Tibial nerve (tissue), 4 donors: ENCODE measurements around the gene SLC7A4. TPM values are rescaled to one million over a fixed set of nuclear protein-coding genes. Genes with fewer than 3 reads are reported as not detected.
"Not testable (repeated sequence)": the region's sequence is repeated elsewhere in the genome, so short reads cannot be mapped to it uniquely, and the experiment has no call there.

ENCODE experiments used
- DNase-seq, 2 donors: peaks; one replicate each; pipeline ENCODE4 v3.0.0-alpha.2; 2019; ENCODE audit warnings: low spot score in 2 of 2
- H3K27ac ChIP-seq, 4 donors: fragments of 200-600 bp; sonication (generic) in 3 of 4; one replicate each; pipeline ENCODE4 v1.5.1; 2017 to 2019; ENCODE audit warnings: mild to moderate bottlenecking in 1 of 4
- H3K27me3 ChIP-seq, 2 donors: fragments of 200-600 bp; sonication (generic) in 1 of 2; one replicate each; pipeline versions ENCODE4 v1.5.1 to v1.6.0; 2017 to 2019
- H3K36me3 ChIP-seq, 3 donors: fragments of 200-600 bp; sonication (generic); one replicate each; pipeline ENCODE4 v1.5.1; 2018 to 2019
- H3K4me1 ChIP-seq, 4 donors: fragments of 200-600 bp; sonication (generic) in 3 of 4; one replicate each; pipeline ENCODE4 v1.5.1; 2017 to 2019
- H3K4me3 ChIP-seq, 4 donors: fragments of 200-600 bp; sonication (generic) in 3 of 4; one replicate each; pipeline ENCODE4 v1.5.1; 2017 to 2019; ENCODE audit warnings: mild to moderate bottlenecking in 1 of 4, moderate library complexity in 1 of 4
- H3K9me3 ChIP-seq, 4 donors: fragments of 200-600 bp; sonication (generic) in 3 of 4; one replicate each; pipeline ENCODE4 v1.5.1; 2017 to 2019
- EP300 ChIP-seq, 2 donors: sonication (generic); formaldehyde crosslinking; IDR thresholded peaks; one replicate each; pipeline ENCODE4 v1.6.1; 2017; ENCODE audit warnings: antibody characterized with exemption in 2 of 2, mild to moderate bottlenecking in 1 of 2
- POLR2A ChIP-seq, 2 donors: fragments of 450-650 bp; IDR thresholded peaks; one replicate each; pipeline ENCODE4 v1.6.1; 2017; ENCODE audit warnings: antibody characterized with exemption in 2 of 2, mild to moderate bottlenecking in 2 of 2, moderate library complexity in 2 of 2
- WGBS, 2 donors: methylation state at CpG; one replicate each; pipeline ENCODE4 v1.1.5; 2018; 5-methylcytosine and 5-hydroxymethylcytosine counted together
- total RNA-seq, 4 donors: library from RNA; depleted of rRNA; stranded (reverse); fragments of >200 nt; gene quantifications; one replicate each; pipeline ENCODE4 v1.1.0, GENCODE V29; 2016
- TF ChIP-seq, protein P1 (sequence below), 5 experiments: fragments of 200-600 bp in 3 of 5; fragments of 450-650 bp in 2 of 5; sonication (generic) in 3 of 5; IDR thresholded peaks; one replicate each; pipeline ENCODE4 v1.5.1; 2016 to 2019; ENCODE audit warnings: antibody characterized with exemption in 5 of 5, mild to moderate bottlenecking in 3 of 5, moderate library complexity in 2 of 5

SLC7A4 gene
- total RNA-seq, 4 donors from 2014 or later = 0.22 to 1.3 TPM; not detected in 2

GRCh38 chr22:21067901-21068680 is 35.7 kb upstream of the SLC7A4 start:
- DNase-seq = no peak
- Histone ChIP-seq H3K27me3 (no peaks in the 10 kb centered on the region), H3K4me1 (no peaks in the 10 kb centered on the region), H3K27ac (no peak overlapping the region), H3K9me3 (no peaks in the 10 kb centered on the region), H3K4me3 (no peak overlapping the region), H3K36me3 (no peaks in the 10 kb centered on the region)
- WGBS, 2 donors = 89 to 92% methylated on average over 12 of the region's 12 CpGs
- TF ChIP-seq, protein P1, sequence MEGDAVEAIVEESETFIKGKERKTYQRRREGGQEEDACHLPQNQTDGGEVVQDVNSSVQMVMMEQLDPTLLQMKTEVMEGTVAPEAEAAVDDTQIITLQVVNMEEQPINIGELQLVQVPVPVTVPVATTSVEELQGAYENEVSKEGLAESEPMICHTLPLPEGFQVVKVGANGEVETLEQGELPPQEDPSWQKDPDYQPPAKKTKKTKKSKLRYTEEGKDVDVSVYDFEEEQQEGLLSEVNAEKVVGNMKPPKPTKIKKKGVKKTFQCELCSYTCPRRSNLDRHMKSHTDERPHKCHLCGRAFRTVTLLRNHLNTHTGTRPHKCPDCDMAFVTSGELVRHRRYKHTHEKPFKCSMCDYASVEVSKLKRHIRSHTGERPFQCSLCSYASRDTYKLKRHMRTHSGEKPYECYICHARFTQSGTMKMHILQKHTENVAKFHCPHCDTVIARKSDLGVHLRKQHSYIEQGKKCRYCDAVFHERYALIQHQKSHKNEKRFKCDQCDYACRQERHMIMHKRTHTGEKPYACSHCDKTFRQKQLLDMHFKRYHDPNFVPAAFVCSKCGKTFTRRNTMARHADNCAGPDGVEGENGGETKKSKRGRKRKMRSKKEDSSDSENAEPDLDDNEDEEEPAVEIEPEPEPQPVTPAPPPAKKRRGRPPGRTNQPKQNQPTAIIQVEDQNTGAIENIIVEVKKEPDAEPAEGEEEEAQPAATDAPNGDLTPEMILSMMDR (IDR thresholded peaks at IDR 0.05) = no peak
- no peak for TF ChIP-seq EP300 (IDR thresholded peaks at IDR 0.05)
- no peak for TF ChIP-seq POLR2A (IDR thresholded peaks at IDR 0.05)

DNA sequence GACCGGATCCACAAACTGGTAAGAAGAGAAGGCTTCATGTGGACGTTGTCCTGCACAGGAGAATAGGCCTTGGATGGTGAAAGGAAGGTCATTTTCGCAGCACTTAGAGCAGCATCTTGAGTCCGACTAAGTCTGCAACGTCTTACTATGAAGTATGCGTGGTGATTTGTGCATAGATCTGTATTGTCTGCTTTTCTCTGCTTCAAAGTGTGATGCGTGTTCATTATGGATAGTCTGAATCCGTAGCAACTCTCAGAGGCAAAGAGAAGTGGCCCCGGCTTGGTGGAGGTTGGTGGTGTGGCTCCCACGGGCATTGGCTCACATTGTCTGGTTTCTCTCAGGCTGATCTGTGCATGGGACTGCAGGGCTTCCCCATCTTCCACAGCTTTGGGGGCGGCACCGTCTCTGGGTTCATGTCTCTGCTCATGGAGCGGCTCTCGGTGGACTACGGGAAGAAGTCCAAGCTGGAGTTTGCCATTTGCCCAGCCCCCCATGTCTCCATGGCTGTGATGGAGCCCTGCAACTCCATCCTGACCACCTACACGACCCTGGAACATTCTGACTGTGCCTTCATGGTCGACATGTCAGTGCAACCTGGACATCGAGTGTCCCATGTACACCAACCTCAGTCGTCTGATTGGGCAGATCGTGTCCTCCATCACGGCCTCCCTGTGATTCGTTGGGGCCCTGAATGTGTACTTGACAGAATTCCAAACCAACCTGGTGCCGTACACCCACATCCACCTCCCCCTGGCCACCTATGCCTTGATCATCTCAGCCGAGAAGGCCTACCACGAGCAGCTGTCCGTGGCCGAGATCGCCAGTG is 34.9 kb upstream of the SLC7A4 start:
- no peak overlapping the region for H3K27ac ChIP-seq
- no peaks in the 10 kb centered on the region for H3K9me3 ChIP-seq
- DNase-seq = no peak
- TF ChIP-seq POLR2A (IDR thresholded peaks at IDR 0.05) (no peak), EP300 (IDR thresholded peaks at IDR 0.05) (no peak)
- TF ChIP-seq, protein P1 (IDR thresholded peaks at IDR 0.05) = no peak
- H3K4me3 ChIP-seq = no peak overlapping the region
- H3K4me1 ChIP-seq = no peaks in the 10 kb centered on the region
- 88 to 90% methylated on average over 27 to 28 of the region's 28 CpGs for WGBS, 2 donors
- H3K36me3 ChIP-seq = no peaks in the 10 kb centered on the region
- H3K27me3 ChIP-seq = no peaks in the 10 kb centered on the region

DNA sequence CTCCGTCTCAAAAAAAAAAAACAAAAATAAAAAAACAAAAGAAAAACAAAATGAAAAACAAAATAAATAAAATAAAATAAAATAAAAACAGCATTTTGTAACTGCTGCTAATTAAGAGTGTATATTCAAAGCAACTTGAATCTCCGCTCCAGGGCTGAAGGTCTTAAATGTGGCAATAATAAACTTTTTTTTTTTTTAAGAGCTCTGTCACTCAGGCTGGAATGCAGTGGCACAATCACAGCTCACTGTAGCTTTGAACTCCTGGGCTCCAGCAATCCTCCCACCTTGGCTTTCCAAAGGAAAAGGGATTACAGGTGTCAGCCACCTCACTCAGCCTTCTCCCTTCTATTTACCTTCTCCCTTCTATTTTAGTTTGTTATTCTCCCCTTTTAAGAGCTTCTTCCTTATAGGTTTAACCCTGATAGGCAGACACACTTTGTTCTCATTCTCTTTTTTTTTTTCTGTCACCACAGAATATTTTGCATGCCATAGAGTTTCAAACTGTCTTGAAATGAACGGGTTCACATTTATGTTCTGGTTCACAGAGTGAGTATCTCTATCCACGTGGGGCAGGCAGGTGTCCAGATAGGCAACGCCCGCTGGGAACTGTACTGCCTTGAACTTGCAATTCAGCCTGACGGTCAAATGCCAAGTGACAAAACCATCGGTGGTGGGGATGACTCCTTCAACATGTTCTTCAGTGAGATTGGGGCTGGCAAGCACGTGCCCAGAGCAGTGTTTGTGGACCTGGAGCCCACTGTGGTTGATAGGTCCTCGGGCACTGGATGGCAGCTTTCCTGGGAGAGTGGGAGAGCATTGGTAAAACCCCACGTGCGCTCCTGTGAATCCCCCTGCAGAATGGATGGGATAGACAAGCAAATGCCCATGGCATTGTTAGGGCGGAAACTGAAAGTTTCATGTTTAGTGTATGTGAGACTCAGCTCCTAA is 32.8 kb upstream of the SLC7A4 start:
- no peaks in the 10 kb centered on the region for H3K9me3 ChIP-seq
- no peaks in the 10 kb centered on the region for H3K36me3 ChIP-seq
- H3K27ac ChIP-seq = no peak overlapping the region
- TF ChIP-seq, protein P1 (IDR thresholded peaks at IDR 0.05) = no peak
- TF ChIP-seq POLR2A (IDR thresholded peaks at IDR 0.05) (no peak), EP300 (IDR thresholded peaks at IDR 0.05) (no peak)
- DNase-seq = no peak
- no peaks in the 10 kb centered on the region for H3K27me3 ChIP-seq
- WGBS, 2 donors = 71 to 74% methylated on average over 13 of the region's 13 CpGs
- no peaks in the 10 kb centered on the region for H3K4me1 ChIP-seq
- no peak overlapping the region for H3K4me3 ChIP-seq

- not testable (repeated sequence) for H3K36me3 ChIP-seq, H3K4me3 ChIP-seq, H3K4me1 ChIP-seq, H3K9me3 ChIP-seq, H3K27me3 ChIP-seq, DNase-seq, H3K27ac ChIP-seq
- WGBS, 2 donors = 74 to 77% methylated on average over 11 of the region's 11 CpGs
Observed at GRCh38 chr22:21064425-21064824, 32.1 kb upstream of the SLC7A4 start.

- 93 to 97% methylated on average over 12 to 15 of the region's 18 CpGs for WGBS, 2 donors
- not testable (repeated sequence) for H3K4me3 ChIP-seq, H3K4me1 ChIP-seq, H3K36me3 ChIP-seq, H3K27me3 ChIP-seq, H3K9me3 ChIP-seq, H3K27ac ChIP-seq, DNase-seq
Observed at GRCh38 chr22:21061660-21062321, 29.4 kb upstream of the SLC7A4 start.

- not testable (repeated sequence) for H3K27ac ChIP-seq, H3K27me3 ChIP-seq, H3K9me3 ChIP-seq, DNase-seq, H3K4me3 ChIP-seq, H3K4me1 ChIP-seq, H3K36me3 ChIP-seq
- WGBS, 2 donors = 81 to 87% methylated on average over 6 to 7 of the region's 8 CpGs
Observed at GRCh38 chr22:21060363-21060762, 28.0 kb upstream of the SLC7A4 start.
